Transverse colon (tissue), 4 donors: Measurements from ENCODE around the gene CACNA1E.

Source experiments
- CTCF ChIP-seq, 5 experiments: fragments of 200-600 bp in 3 of 5; fragments of 450-650 bp in 2 of 5; sonication (generic) in 3 of 5; IDR thresholded peaks; 1 replicate in 2 of 5; 2 replicates in 3 of 5; pipeline ENCODE4 v1.5.1; 2016 to 2017; ENCODE audit warnings: antibody characterized with exemption in 5 of 5, inconsistent platforms in 3 of 5, mild to moderate bottlenecking in 2 of 5, moderate library complexity in 1 of 5
- POLR2A ChIP-seq: fragments of 450-650 bp; IDR thresholded peaks from one replicate; pipeline ENCODE4 v1.6.1; 2016; ENCODE audit warnings: antibody characterized with exemption, mild to moderate bottlenecking, moderate library complexity
- POLR2AphosphoS5 ChIP-seq, 3 donors: sonication (generic); formaldehyde crosslinking; IDR thresholded peaks; one replicate each; pipeline ENCODE4 v1.6.1; 2016; ENCODE audit warnings: antibody characterized with exemption in 3 of 3

GRCh38 chr1:181767001-181767708, 283.8 kb downstream of the CACNA1E start:
- TF ChIP-seq CTCF (IDR thresholded peaks at IDR 0.05) (no peak), POLR2AphosphoS5 (IDR thresholded peaks at IDR 0.05) (no peak), POLR2A (no peak)
